Measurements from ENCODE around the gene ORC3.
A peak's percentile ranks its signal among the peaks of the same experiment; 100 is the strongest.
"Not testable (repeated sequence)": the region's sequence is repeated elsewhere in the genome, so short reads cannot be mapped to it uniquely, and the experiment has no call there.

The ORC3 gene

GRCh38 chr6:87574237-87574804 lies 15.6 kb upstream of the ORC3 start:
- TF ChIP-seq POLR2A (IDR thresholded peaks at IDR 0.05; ENCODE audit: low read length), result no peak
- TF ChIP-seq GATA1 (IDR thresholded peaks at IDR 0.05; ENCODE audit: low read depth, low read length), result no peak
- DNase-seq, result no peak

DNA sequence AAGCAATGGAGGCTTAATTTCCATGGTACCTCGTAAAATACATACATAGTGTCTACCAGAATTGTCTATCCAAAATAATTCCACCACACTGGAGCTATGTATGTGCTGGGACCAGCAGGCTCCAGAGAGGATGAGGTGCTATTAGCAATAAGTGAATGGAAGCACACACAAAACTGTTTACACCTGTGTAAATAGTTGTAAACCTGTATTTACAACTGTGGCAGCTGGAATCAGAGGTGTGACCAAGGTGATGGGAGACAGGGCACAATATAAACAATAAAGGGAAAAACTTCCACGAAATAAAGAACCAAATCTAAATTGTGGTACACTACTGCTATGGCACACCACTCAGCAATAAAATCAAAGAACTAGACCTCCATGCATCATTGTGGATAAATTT lies 14.5 kb upstream of the ORC3 start:
- TF ChIP-seq GATA1 (IDR thresholded peaks at IDR 0.05; ENCODE audit: low read depth, low read length) (no peak), POLR2A (IDR thresholded peaks at IDR 0.05; ENCODE audit: low read length) (no peak)
- DNase-seq, result no peak

DNA sequence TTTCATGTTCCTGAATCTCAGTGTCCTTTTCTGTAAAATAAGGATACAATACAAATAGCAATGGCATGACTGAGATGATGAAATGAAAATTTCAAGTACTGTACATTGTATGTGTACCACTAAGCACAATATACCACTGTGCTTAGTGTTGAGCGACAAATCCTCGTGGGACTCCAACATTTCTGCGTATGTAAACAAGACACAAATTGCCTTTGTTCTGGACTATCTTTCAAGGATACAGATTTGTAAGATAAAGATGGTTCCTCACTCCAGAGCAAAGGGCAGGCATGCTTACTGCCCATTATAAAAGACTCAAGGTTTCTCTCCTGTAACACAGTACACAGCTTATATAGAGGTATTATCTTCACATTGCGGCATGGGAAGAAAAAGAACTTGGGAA lies 6.1 kb upstream of the ORC3 start:
- TF ChIP-seq GATA1 (IDR thresholded peaks at IDR 0.05; ENCODE audit: low read depth, low read length) (no peak), POLR2A (IDR thresholded peaks at IDR 0.05; ENCODE audit: low read length) (no peak)
- no peak for DNase-seq

DNA sequence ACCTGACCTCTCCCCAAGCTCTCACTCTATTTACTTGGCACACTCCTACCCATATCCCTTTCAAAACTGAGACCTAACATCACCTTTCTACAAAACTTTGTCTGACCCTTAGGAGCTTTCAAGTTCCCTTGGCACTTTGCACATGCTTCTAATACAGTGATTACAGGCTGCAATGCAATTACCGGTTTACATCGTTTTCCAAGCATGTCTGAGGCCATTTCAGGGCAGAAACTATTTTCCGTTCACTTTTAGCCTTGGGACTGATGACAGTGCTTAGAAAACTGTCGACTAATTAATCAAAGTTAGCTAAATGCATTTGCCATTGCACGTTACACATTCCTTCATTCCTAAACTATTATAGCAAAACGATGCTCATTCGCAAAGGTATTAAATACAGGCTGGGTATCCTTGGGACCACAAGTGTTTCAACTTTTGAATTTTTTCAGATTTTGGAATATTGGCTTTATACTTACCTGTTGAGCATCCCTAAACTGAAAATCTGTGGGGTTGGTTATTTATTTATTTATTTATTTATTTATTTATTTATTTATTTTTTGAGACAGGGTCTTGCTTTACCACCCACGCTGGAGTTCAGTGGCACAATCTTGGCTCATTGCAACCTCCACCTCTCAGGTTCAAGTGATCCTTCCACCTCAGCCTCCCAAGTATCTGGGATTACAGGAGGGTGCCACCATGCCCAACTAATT lies 3.4 kb upstream of the ORC3 start:
- no peak for TF ChIP-seq GATA1 (IDR thresholded peaks at IDR 0.05; ENCODE audit: low read depth, low read length)
- no peak for DNase-seq

GRCh38 chr6:87588756-87589407 lies 1.1 kb upstream of the ORC3 start:
- TF ChIP-seq GATA1 (IDR thresholded peaks at IDR 0.05; ENCODE audit: low read depth, low read length) (no peak), POLR2A (IDR thresholded peaks at IDR 0.05; ENCODE audit: low read length) (no peak)
- DNase-seq, result peak in 1 of 2 experiments; percentile 33

DNA sequence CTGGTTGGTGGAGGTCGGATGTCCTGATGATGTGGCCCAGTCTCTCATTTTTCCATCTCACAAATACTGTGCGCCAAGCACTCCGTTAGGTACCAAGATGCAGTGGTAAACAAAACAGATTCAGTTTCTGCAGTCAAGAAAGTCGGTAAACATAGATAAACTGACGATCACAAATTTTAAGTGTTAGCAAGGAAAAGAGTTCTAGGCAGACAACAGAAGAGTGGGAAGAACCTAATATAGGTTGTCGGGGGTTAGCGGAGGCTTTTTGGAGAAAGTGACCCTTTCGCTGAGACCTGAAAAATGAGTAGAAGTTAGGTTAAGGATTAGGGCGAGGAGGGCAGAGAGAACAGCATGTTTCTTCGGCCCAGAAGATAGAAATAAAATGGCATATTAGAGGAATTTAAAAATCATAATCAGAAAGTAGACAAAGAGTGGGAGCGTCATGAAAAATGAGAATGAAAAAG lies 514 bp downstream of the ORC3 start:
- TF ChIP-seq POLR2A (IDR thresholded peaks at IDR 0.05; ENCODE audit: low read length) (no peak), GATA1 (IDR thresholded peaks at IDR 0.05; ENCODE audit: low read depth, low read length) (no peak)
- peak in 1 of 2 experiments; percentile 52 for DNase-seq

- DNase-seq, result no peak
- no peak for TF ChIP-seq POLR2A (IDR thresholded peaks at IDR 0.05; ENCODE audit: low read length)
- TF ChIP-seq GATA1 (IDR thresholded peaks at IDR 0.05; ENCODE audit: low read depth, low read length), result no peak
Observed at GRCh38 chr6:87590990-87591389, 1.1 kb downstream of the ORC3 start.

DNA sequence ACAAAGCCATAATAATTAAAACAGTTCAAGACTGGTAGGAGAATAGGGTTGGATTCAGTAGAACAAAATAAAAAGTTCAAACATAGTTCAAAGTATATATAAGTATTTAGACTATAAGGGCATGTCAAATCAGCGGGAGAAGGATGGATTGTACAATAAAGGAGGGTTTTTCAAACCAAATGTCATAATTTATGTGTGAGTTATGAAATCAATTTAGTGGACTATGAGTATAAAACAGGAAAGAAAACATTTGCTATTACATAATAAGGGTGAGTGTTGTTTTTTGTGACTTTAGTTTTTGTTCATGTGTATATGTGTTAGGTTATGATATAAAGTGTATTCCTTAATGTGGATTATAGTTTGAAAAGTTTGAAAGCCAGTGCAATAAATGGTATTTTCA lies 10.6 kb downstream of the ORC3 start:
- TF ChIP-seq POLR2A (IDR thresholded peaks at IDR 0.05; ENCODE audit: low read length) (no peak), GATA1 (IDR thresholded peaks at IDR 0.05; ENCODE audit: low read depth, low read length) (no peak)
- DNase-seq, result no peak

- TF ChIP-seq POLR2A (IDR thresholded peaks at IDR 0.05; ENCODE audit: low read length), result no peak
- TF ChIP-seq GATA1 (IDR thresholded peaks at IDR 0.05; ENCODE audit: low read depth, low read length), result no peak
- DNase-seq, result no peak
Observed at GRCh38 chr6:87606199-87606598, 16.3 kb downstream of the ORC3 start.

- no peak for DNase-seq
- TF ChIP-seq POLR2A (IDR thresholded peaks at IDR 0.05; ENCODE audit: low read length) (no peak), GATA1 (IDR thresholded peaks at IDR 0.05; ENCODE audit: low read depth, low read length) (no peak)
Observed at GRCh38 chr6:87608802-87609201, 18.9 kb downstream of the ORC3 start.

GRCh38 chr6:87613018-87613417 lies 23.1 kb downstream of the ORC3 start:
- not testable (repeated sequence) for DNase-seq

DNA sequence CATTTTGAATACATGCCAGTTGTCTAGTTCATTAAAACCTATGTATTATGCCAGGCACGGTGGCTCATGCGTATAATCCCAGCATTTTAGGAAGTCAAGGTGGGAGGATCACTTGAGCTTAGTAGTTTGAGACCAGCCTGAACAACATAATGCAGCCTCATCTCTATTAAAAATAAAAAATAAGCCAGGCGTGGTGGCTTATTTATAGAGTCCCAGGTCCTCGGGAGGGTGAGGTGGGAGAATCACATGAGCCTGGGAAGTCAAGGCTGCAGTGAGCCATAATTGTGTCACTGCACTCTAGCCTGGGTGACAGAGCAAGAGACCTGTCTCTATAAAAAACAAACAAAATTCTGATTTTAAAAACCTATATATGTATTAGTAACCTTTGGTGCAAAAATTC lies 27.5 kb downstream of the ORC3 start:
- DNase-seq, result no peak
- TF ChIP-seq GATA1 (IDR thresholded peaks at IDR 0.05; ENCODE audit: low read depth, low read length) (no peak), POLR2A (IDR thresholded peaks at IDR 0.05; ENCODE audit: low read length) (no peak)

GRCh38 chr6:87618531-87618930 lies 28.6 kb downstream of the ORC3 start:
- no peak for TF ChIP-seq GATA1 (IDR thresholded peaks at IDR 0.05; ENCODE audit: low read depth, low read length)
- TF ChIP-seq POLR2A (IDR thresholded peaks at IDR 0.05; ENCODE audit: low read length), result no peak

GRCh38 chr6:87623248-87623647 lies 33.3 kb downstream of the ORC3 start:
- no peak for DNase-seq
- TF ChIP-seq POLR2A (IDR thresholded peaks at IDR 0.05; ENCODE audit: low read length) (no peak), GATA1 (IDR thresholded peaks at IDR 0.05; ENCODE audit: low read depth, low read length) (no peak)

More at GRCh38 chr6:87618531-87618930, 28.6 kb downstream of the ORC3 start:
- no peak for DNase-seq

DNA sequence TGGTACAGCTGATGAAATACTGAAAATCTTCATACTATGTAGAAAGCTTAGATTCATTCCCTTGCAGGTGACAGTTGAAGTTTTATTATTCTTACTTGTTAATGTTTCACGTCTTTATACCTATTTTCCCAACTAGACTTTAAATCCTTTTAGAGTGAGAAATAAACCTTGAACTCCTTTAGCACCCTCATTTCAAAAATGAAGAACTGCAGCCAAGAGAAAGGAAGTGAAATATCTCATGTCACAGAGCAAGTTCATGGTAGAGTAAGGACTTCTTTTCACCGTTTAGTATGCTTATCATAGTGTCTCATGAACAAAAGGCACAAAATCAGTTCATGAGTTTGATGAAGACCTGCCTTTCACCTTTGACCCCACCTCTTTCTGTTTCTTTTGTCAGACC lies 38.5 kb downstream of the ORC3 start:
- DNase-seq, result no peak
- TF ChIP-seq GATA1 (IDR thresholded peaks at IDR 0.05; ENCODE audit: low read depth, low read length) (no peak), POLR2A (IDR thresholded peaks at IDR 0.05; ENCODE audit: low read length) (no peak)
